AG04450 (cell line): Measurements from ENCODE around the gene IFNLR1. TPM values are rescaled to one million over a fixed set of nuclear protein-coding genes. Genes with fewer than 3 reads are reported as not detected.

Source experiments
- CTCF ChIA-PET: fragments of 300-600, 350-600 bp; formaldehyde crosslinking; extraction: SDS; loops from one replicate; lab custom pipeline; 2022; ENCODE audit warnings: antibody characterized with exemption, inconsistent platforms; lab: Charles Lee
- POLR2A ChIA-PET: fragments of 350-600 bp; formaldehyde crosslinking; extraction: SDS; loops from one replicate; lab custom pipeline; 2021; ENCODE audit warnings: antibody characterized with exemption, inconsistent platforms; lab: Yijun Ruan, JAX
- DNase-seq: peaks from one replicate; pipeline ENCODE4 v3.0.0-alpha.2; 2011; ENCODE audit warnings: low read depth, low spot score
- H3K27ac ChIP-seq: one replicate; pipeline ENCODE4 v1.5.1; 2012; ENCODE audit warnings: low read depth, low read length, control low read depth
- H3K27me3 ChIP-seq: one replicate; pipeline ENCODE4 v1.6.0; 2012; ENCODE audit warnings: low read length; ENCODE audit not compliant: control insufficient read depth, insufficient read depth
- H3K4me3 ChIP-seq: 2 replicates; pipeline ENCODE4 v1.5.1; 2011; ENCODE audit warnings: mild to moderate bottlenecking, low read depth, low read length, control low read depth
- H3K9me3 ChIP-seq: 2 replicates; pipeline ENCODE4 v1.5.1; 2012; ENCODE audit warnings: low read length; ENCODE audit not compliant: control insufficient read depth, insufficient read depth
- CTCF ChIP-seq: IDR thresholded peaks from 2 replicates; pipeline ENCODE4 v1.5.1; 2011; ENCODE audit warnings: low read depth, low read length, control low read depth, inconsistent platforms
- polyA plus RNA-seq: library from polyadenylated mRNA; depleted of rRNA; stranded (reverse); fragments of >200 nt; gene quantifications from 2 replicates; pipeline ENCODE4 v1.2.3, GENCODE V29; 2011

Gene IFNLR1
- polyA plus RNA-seq, 1 experiment = not detected

DNA sequence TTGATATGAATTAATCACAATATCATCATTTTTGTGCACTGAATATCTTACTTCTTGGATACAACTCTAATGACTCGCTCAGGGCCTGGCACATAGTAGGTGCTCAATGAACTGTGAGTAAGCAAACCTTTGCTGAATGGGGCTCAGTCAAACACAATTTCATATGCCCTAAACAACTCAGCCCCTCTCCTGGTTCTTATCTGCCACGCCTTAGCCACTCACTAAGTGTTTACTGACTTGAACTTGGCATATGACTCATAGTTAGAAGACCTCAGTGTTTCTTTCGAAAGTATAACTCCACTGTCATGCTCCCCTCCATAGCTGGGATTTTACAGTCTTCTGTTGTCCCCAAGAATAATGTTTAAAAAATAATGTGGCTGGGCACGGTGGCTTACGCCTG lies 4.8 kb upstream of the IFNLR1 start:
- no peak for TF ChIP-seq CTCF
- Histone ChIP-seq H3K9me3 (no peaks in the 10 kb centered on the region; the same call in 1 of the 2 replicates), H3K27ac (no peak overlapping the region), H3K27me3 (peaks cover 11% of the 10 kb centered on the region), H3K4me3 (no peak overlapping the region)
- POLR2A ChIA-PET = interaction anchor here (0.6 kb wide), 1 partner anchor 12 kb away, joined by 5 read pairs; no protein-coding TSS in a partner anchor
- CTCF ChIA-PET = interaction anchor here (1.5 to 2.6 kb wide), 3 partner anchors 10 to 200 kb away, joined by 4 to 22 read pairs (median 12); no protein-coding TSS in a partner anchor
- DNase-seq = no peak

DNA sequence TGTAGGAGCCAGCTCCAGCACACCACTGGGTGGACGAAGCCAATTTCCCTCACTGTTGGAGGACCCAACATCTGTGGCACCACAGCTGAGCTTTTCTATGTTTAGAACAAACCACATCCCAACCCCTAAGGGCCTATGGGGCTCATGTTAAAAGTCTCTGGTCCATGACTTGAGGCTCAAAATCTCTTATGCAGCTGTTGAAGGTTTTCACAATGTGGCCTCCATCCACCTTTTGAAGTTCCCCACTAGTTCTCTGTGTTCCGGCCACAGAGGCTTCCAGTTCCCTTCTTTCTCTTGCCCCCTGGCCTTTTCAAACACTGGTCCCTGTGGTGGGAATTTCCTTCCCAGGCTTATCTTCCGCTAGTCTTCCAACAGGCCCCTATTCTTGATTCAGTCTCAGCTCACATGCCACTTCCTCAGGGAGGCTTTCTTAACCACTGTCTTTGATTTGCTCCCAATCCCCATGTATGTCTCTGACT lies 3.9 kb upstream of the IFNLR1 start:
- H3K9me3 ChIP-seq = no peaks in the 10 kb centered on the region; the same call in 1 of the 2 replicates
- DNase-seq = no peak

DNA sequence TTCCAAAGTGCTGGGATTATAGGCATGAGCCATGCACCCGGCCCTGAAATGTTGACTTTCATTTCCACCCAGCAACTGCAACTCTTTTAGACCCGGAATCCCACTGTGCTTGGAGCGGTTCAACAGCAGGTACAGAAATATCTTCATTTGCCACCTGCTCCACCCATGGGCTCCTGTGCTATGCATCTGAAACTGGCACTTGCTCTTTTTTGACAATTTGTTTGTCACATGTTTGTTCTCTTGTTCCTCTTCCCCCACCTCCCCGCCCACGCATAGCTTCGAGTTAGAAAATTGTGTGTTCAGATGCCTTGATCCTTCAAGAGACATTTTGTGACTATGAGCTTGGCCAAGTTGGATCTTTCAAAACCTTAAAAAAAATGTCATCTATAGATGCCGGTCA lies 2.4 kb upstream of the IFNLR1 start:
- ChIA-PET POLR2A (no interaction called here), CTCF (interaction anchor here (1.2 to 2.6 kb wide), 4 partner anchors 10 to 202 kb away, joined by 6 to 22 read pairs (median 11); no protein-coding TSS in a partner anchor)
- H3K27ac ChIP-seq = no peak overlapping the region
- H3K9me3 ChIP-seq = no peaks in the 10 kb centered on the region
- no peak overlapping the region for H3K4me3 ChIP-seq
- TF ChIP-seq CTCF = no peak
- peaks cover 22% of the 10 kb centered on the region for H3K27me3 ChIP-seq
- no peak for DNase-seq

More for the DNA sequence above, 3.9 kb upstream of the IFNLR1 start:
- POLR2A ChIA-PET = interaction anchor here (0.7 kb wide), 1 partner anchor 201 kb away, joined by 3 read pairs; no protein-coding TSS in a partner anchor
- Histone ChIP-seq H3K4me3 (no peak overlapping the region), H3K27ac (no peak overlapping the region), H3K27me3 (peaks cover 18% of the 10 kb centered on the region)
- no peak for TF ChIP-seq CTCF
- CTCF ChIA-PET = interaction anchor here (1.2 to 2.6 kb wide), 5 partner anchors 8 to 203 kb away, joined by 3 to 22 read pairs (median 6); no protein-coding TSS in a partner anchor

DNA sequence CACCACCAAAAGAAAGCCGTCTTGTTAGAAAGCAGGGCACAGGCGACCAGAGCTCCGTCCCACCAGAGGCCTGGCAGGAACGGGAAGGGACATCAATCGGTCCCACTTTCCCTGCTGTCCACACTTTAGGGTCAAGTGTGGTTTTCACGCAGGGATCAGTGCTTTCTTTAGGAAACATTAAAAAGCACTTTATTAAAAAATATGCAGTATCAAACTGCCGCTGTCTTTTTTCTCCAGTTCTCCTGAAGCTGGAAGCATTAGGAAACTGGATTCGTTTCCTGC lies 437 bp downstream of the IFNLR1 start:
- no peak for TF ChIP-seq CTCF

DNA sequence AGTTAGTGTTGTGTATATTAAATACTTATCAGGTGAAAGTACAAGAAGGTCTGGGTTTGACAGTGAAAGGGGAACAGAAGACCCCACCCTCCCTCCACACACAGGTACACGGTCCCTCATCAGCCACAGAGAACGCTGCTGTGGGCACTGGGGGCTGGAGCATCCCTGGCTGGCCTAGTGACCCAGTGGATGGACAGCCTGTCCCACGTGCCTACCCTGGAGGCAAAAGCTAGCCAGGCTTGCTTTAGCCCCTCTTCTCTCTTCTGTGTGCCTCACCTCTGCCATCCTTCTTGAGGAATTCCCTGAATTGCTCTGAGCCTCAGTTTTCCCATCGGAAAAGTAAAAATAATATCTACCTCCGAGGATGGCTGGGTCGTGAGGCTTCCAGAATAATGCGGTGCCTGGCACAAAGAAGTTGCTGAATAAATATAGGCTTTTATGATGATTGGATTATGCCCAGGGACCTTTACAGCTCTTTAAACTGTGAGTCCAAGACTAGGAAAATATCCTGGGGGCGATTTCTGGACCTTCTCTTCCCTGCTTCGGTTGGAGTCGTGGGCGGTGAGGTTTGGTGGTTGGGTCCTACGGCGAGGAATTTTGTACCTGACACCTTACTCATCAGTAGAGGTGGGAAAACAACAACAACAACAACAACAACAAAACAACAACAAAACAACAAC lies 918 bp downstream of the IFNLR1 start:
- no peak for TF ChIP-seq CTCF
- Histone ChIP-seq H3K27ac (no peak overlapping the region), H3K9me3 (no peaks in the 10 kb centered on the region), H3K27me3 (peaks cover 29% of the 10 kb centered on the region), H3K4me3 (no peak overlapping the region)
- no peak for DNase-seq
- POLR2A ChIA-PET = no interaction called here
- CTCF ChIA-PET = interaction anchor here (1.5 to 1.7 kb wide), 2 partner anchors 12 to 205 kb away, joined by 3 to 7 read pairs; no protein-coding TSS in a partner anchor

More for the DNA sequence above, 437 bp downstream of the IFNLR1 start:
- POLR2A ChIA-PET = no interaction called here
- Histone ChIP-seq H3K4me3 (no peak overlapping the region), H3K9me3 (no peaks in the 10 kb centered on the region), H3K27ac (no peak overlapping the region), H3K27me3 (peaks cover 28% of the 10 kb centered on the region)
- CTCF ChIA-PET = interaction anchor here (1.5 to 1.7 kb wide), 2 partner anchors 12 to 205 kb away, joined by 3 to 7 read pairs; no protein-coding TSS in a partner anchor
- no peak for DNase-seq
